K562 (cell line): ENCODE measurements around the gene EFNA1. TPM values are rescaled to one million over a fixed set of nuclear protein-coding genes. Genes with fewer than 3 reads are reported as not detected.

Experiments used
- ATAC-seq: fragments of 200-7000 bp; cut with Tn5 transposase; 3 replicates; pipeline ENCODE4 v1.9.1; 2020; ENCODE audit warnings: moderate library complexity
- BruUV-seq: library from RNA; stranded (reverse); fragments of 400-500 nt; replicated peaks from 2 replicates; lab custom pipeline; 2021; lab: Mats Ljungman, UMichigan
- CTCF ChIA-PET: fragments of 300-600 bp; formaldehyde crosslinking; extraction: SDS; loops from one replicate; lab custom pipeline; 2021; ENCODE audit warnings: low intra/inter-chr PET ratio; lab: Yijun Ruan, JAX
- POLR2A ChIA-PET: fragments of 300-600, 350-650 bp; sonication (Branson Sonifier 250); formaldehyde crosslinking; extraction: SDS; loops from one replicate; lab custom pipeline; 2021; ENCODE audit warnings: antibody characterized with exemption, inconsistent platforms; lab: Yijun Ruan, JAX
- DNase-seq, 4 experiments: peaks; one replicate each; pipeline versions ENCODE4 v3.0.0 to v3.0.0-alpha.2; 2011 to 2018; ENCODE audit warnings: low spot score in 3 of 4, mixed read lengths in 3 of 4; ENCODE audit errors: extremely low read depth in 1 of 4
- FAIRE-seq: peaks from 2 replicates; lab custom pipeline; 2011; peaks lifted over from hg19 to GRCh38; lab: Jason Lieb, UNC
- H2AFZ ChIP-seq: 2 replicates; pipeline ENCODE4 v1.6.0; 2011; ENCODE audit warnings: low read depth, low read length, control low read depth, inconsistent platforms
- H3K27ac ChIP-seq: fragments of 200-600 bp; 3 replicates; pipeline ENCODE4 v1.8.0; 2011; ENCODE audit warnings: low read depth, mild to moderate bottlenecking, control low read depth, inconsistent platforms, low read length, moderate library complexity, mixed read lengths; ENCODE audit errors: extremely low read depth
- H3K27me3 ChIP-seq, 2 experiments: fragments of 300-600 bp in 1 of 2; 2 replicates in 1 of 2; 3 replicates in 1 of 2; pipeline versions ENCODE4 v1.6.0 to v1.8.0; 2011; ENCODE audit warnings: inconsistent platforms in 2 of 2, low read length in 2 of 2, mild to moderate bottlenecking in 1 of 2, mixed read lengths in 1 of 2, moderate library complexity in 1 of 2; ENCODE audit not compliant: control insufficient read depth in 2 of 2, insufficient read depth in 2 of 2
- H3K36me3 ChIP-seq: fragments of 300-600 bp; 3 replicates; pipeline ENCODE4 v1.8.0; 2011; ENCODE audit warnings: mild to moderate bottlenecking, low read length, inconsistent platforms; ENCODE audit not compliant: control insufficient read depth, insufficient read depth
- H3K4me1 ChIP-seq, 2 experiments: fragments of 200-600 bp in 1 of 2; replicated peaks in 1 of 2; 2 replicates in 1 of 2; 3 replicates in 1 of 2; pipeline versions ENCODE4 v1.5.1 to v1.8.0; 2011; ENCODE audit warnings: inconsistent platforms in 2 of 2, low read length in 2 of 2, mild to moderate bottlenecking in 1 of 2, mixed read lengths in 1 of 2, moderate library complexity in 1 of 2; ENCODE audit not compliant: control insufficient read depth in 2 of 2, insufficient read depth in 2 of 2
- H3K4me2 ChIP-seq: 2 replicates; pipeline ENCODE4 v1.6.1; 2011; ENCODE audit warnings: low read length, control low read depth, inconsistent platforms, mixed read lengths; ENCODE audit not compliant: insufficient read depth
- H3K4me3 ChIP-seq: fragments of 200-600 bp; sonication (generic), shearing (Covaris generic); 2 replicates; pipeline ENCODE4 v1.5.1; 2016; ENCODE audit warnings: control low read depth, inconsistent platforms
- H3K79me2 ChIP-seq: fragments of 200-600 bp; 3 replicates; pipeline ENCODE4 v1.8.0; 2011; ENCODE audit warnings: low read length, inconsistent platforms; ENCODE audit not compliant: control insufficient read depth, insufficient read depth
- H3K9ac ChIP-seq, 2 experiments: 2 replicates each; pipeline versions ENCODE4 v1.6.0 to v1.6.1; 2011; ENCODE audit warnings: low read depth in 2 of 2, low read length in 2 of 2, control low read depth in 1 of 2, inconsistent platforms in 1 of 2, mild to moderate bottlenecking in 1 of 2, mixed read lengths in 1 of 2; ENCODE audit not compliant: insufficient read depth in 1 of 2
- H3K9me1 ChIP-seq: one replicate; pipeline ENCODE4 v1.6.0; 2011; ENCODE audit warnings: inconsistent platforms, mild to moderate bottlenecking, low read length, moderate library complexity; ENCODE audit not compliant: control insufficient read depth, insufficient read depth
- H3K9me3 ChIP-seq: replicated peaks from 2 replicates; pipeline ENCODE4 v1.5.1; 2011; ENCODE audit warnings: low read depth, low read length, inconsistent platforms; ENCODE audit not compliant: control insufficient read depth, insufficient read depth
- H4K20me1 ChIP-seq: replicated peaks from 2 replicates; pipeline ENCODE4 v1.6.1; 2011; ENCODE audit warnings: low read length, inconsistent platforms, mixed read lengths; ENCODE audit not compliant: control insufficient read depth, insufficient read depth
- ARID1B ChIP-seq: fragments of 450-650 bp; IDR thresholded peaks from 2 replicates; pipeline ENCODE4 v1.6.1; 2016; ENCODE audit warnings: antibody characterized with exemption, mild to moderate bottlenecking, inconsistent platforms
- CBFA2T3 ChIP-seq: fragments of 450-650 bp; IDR thresholded peaks from 2 replicates; pipeline ENCODE4 v1.6.1; 2017
- DPF2 ChIP-seq: fragments of 450-650 bp; IDR thresholded peaks from 2 replicates; pipeline ENCODE4 v1.6.1; 2016
- E2F8 ChIP-seq: fragments of 450-650 bp; IDR thresholded peaks from 2 replicates; pipeline ENCODE4 v1.7.1; 2018; ENCODE audit warnings: mild to moderate bottlenecking, low read depth; ENCODE audit not compliant: partially characterized antibody
- GTF2A2 ChIP-seq: IDR thresholded peaks from 2 replicates; pipeline ENCODE4 v1.6.1; 2016; ENCODE audit warnings: mild to moderate bottlenecking, missing genetic modification characterization, missing compliant biosample characterization
- HDAC8 ChIP-seq: fragments of 450-650 bp; IDR thresholded peaks from 2 replicates; pipeline ENCODE4 v1.6.1; 2016; ENCODE audit warnings: mild to moderate bottlenecking, missing genetic modification characterization, moderate library complexity, missing compliant biosample characterization
- MED1 ChIP-seq: sonication (generic); formaldehyde crosslinking; IDR thresholded peaks from 2 replicates; pipeline ENCODE4 v1.8.1; 2023; ENCODE audit warnings: missing genetic modification reagents, borderline replicate concordance
- MTA3 ChIP-seq: fragments of 450-650 bp; formaldehyde crosslinking; IDR thresholded peaks from 2 replicates; pipeline ENCODE4 v1.6.1; 2017; ENCODE audit warnings: mild to moderate bottlenecking, borderline replicate concordance
- NR3C1 ChIP-seq: sonication (generic); formaldehyde crosslinking; IDR thresholded peaks from 2 replicates; pipeline ENCODE4 v1.8.1; 2022; ENCODE audit warnings: missing genetic modification reagents
- POLR2A ChIP-seq: fragments of 450-650 bp; conservative IDR thresholded peaks from 2 replicates; pipeline ENCODE4 v1.6.1; 2016
- SIX5 ChIP-seq, 2 experiments: IDR thresholded peaks; 2 replicates each; pipeline ENCODE4 v1.6.1; 2011; ENCODE audit warnings: low read length in 2 of 2, borderline replicate concordance in 1 of 2, low read depth in 1 of 2, mild to moderate bottlenecking in 1 of 2, moderate library complexity in 1 of 2; ENCODE audit not compliant: insufficient read depth in 1 of 2
- SMARCA4 ChIP-seq: fragments of 450-650 bp; IDR thresholded peaks from 2 replicates; pipeline ENCODE4 v1.6.1; 2016
- SMARCE1 ChIP-seq: fragments of 450-650 bp; IDR thresholded peaks from 2 replicates; pipeline ENCODE4 v1.7.1; 2016; ENCODE audit warnings: mild to moderate bottlenecking
- TAL1 ChIP-seq: fragments of 450-650 bp; IDR thresholded peaks from 2 replicates; pipeline ENCODE4 v1.6.1; 2016; ENCODE audit warnings: mild to moderate bottlenecking
- TCF3 ChIP-seq: sonication (generic); formaldehyde crosslinking; IDR thresholded peaks from 2 replicates; pipeline ENCODE4 v1.4.0; 2020; ENCODE audit warnings: mild to moderate bottlenecking, missing genetic modification reagents
- VEZF1 ChIP-seq: fragments of 200-800 bp; sonication (Bioruptor generic); IDR thresholded peaks from 2 replicates; pipeline ENCODE4 v1.6.1; 2017; ENCODE audit warnings: missing genetic modification characterization, missing compliant biosample characterization
- ZBTB7A ChIP-seq: IDR thresholded peaks from 2 replicates; pipeline ENCODE4 v1.6.1; 2011; ENCODE audit warnings: low read depth, mild to moderate bottlenecking, low read length, moderate library complexity, borderline replicate concordance; ENCODE audit not compliant: control insufficient read depth
- ZNF589 ChIP-seq: fragments of 200-800 bp; sonication (Bioruptor generic); IDR thresholded peaks from 2 replicates; pipeline ENCODE4 v1.6.1; 2016; ENCODE audit warnings: low read depth, missing genetic modification characterization, missing compliant biosample characterization
- ZZZ3 ChIP-seq: fragments of 450-650 bp; IDR thresholded peaks from 2 replicates; pipeline ENCODE4 v1.6.1; 2016; ENCODE audit warnings: antibody characterized with exemption, mild to moderate bottlenecking, moderate library complexity
- WGBS: fragments of 100-300 bp; shearing (Covaris generic); methylation state at CpG from one replicate; pipeline ENCODE4 v1.1.6; 2016; ENCODE audit warnings: low coverage, mixed read lengths; ENCODE audit not compliant: insufficient coverage; ENCODE audit errors: missing lambda C conversion rate; 5-methylcytosine and 5-hydroxymethylcytosine counted together
- in situ Hi-C: fragments of 300-500 bp; cut with MboI; formaldehyde crosslinking; loops from 4 replicates; pipeline ENCODE4 v1.15.0; 2018; ENCODE audit warnings: inconsistent platforms, mixed read lengths
- intact Hi-C: fragments of 100-400 bp; cut with micrococcal nuclease; formaldehyde crosslinking; loops from 2 replicates; pipeline ENCODE4 v1.14.2; 2022
- polyA plus RNA-seq, 8 experiments: library from polyadenylated mRNA; depleted of rRNA in 4 of 8; stranded (reverse) in 5 of 8; unstranded in 3 of 8; fragments of >200 nt; fragmentation: Nextera tagmentation in 2 of 8; fragmentation: Illumina TruSeq in 1 of 8; extraction: Ambion mirVana in 2 of 8; extraction: Trizol in 1 of 8; gene quantifications; 2 replicates each; pipeline versions ENCODE4 v1.2.1 to v1.2.3, GENCODE V29; 2011 to 2014; ENCODE audit warnings: inconsistent platforms in 1 of 8, missing spikeins in 1 of 8
- total RNA-seq, 7 experiments: library from RNA; depleted of rRNA in 6 of 7; stranded (reverse); fragments of >200 nt in 6 of 7; fragmentation: Illumina TruSeq in 2 of 7; extraction: Trizol in 2 of 7; gene quantifications; 2 replicates each; pipeline versions ENCODE4 v1.2.1 to v1.2.3, GENCODE V29; 2011 to 2021; ENCODE audit warnings: low replicate concordance in 1 of 7

The EFNA1 gene
- total and polyA plus RNA-seq, 9 of the 15 experiments (the other 6 are each of a cell fraction or from before 2014, with no cell fraction given): 2.1 to 9.3 (median 3.0) TPM

GRCh38 chr1:155130272-155131006 lies 2.8 kb downstream of the EFNA1 start:
- H3K4me1 ChIP-seq: peaks cover 57 to 70% of the 10 kb centered on the region in 2 experiments
- TF ChIP-seq POLR2A: no peak
- TF ChIP-seq CBFA2T3: peak; percentile 45
- TF ChIP-seq DPF2: peak; percentile 41; the same call in 1 of the 2 replicates
- TF ChIP-seq ZBTB7A: peak; percentile 38; the same call in 1 of the 2 replicates
- peak; percentile 70 for TF ChIP-seq ARID1B
- no peak for TF ChIP-seq NR3C1 (CRISPR knock-in tag)
- TF ChIP-seq ZNF589 (CRISPR knock-in tag): no peak
- 0 out of 2 replicates have a peak, but pooled peaks have one; percentile 14 for TF ChIP-seq TCF3
- TF ChIP-seq TAL1: peak; percentile 26; the same call in 1 of the 2 replicates
- TF ChIP-seq E2F8: no peak
- TF ChIP-seq VEZF1 (CRISPR knock-in tag): peak; percentile 24; the same call in 1 of the 2 replicates
- no peak for TF ChIP-seq SIX5 (IDR thresholded peaks at IDR 0.05; ENCODE audit: borderline replicate concordance in 1 of 2, insufficient read depth in 1 of 2, low read depth in 1 of 2, low read length in 2 of 2)
- TF ChIP-seq HDAC8 (tag): no peak
- 0 out of 2 replicates have a peak, but pooled peaks have one; percentile 28 for TF ChIP-seq SMARCE1
- peak; percentile 18; the same call in 1 of the 2 replicates for TF ChIP-seq SMARCA4
- TF ChIP-seq GTF2A2 (tag): no peak
- TF ChIP-seq MTA3: 0 out of 2 replicates have a peak, but pooled peaks have one; percentile 10
- TF ChIP-seq ZZZ3: no peak
- TF ChIP-seq MED1: no peak

More at GRCh38 chr1:155130272-155131006, 2.8 kb downstream of the EFNA1 start:
- in situ Hi-C loops (no loop called here), intact Hi-C loops (no loop called here)
- no peak for FAIRE-seq
- Histone ChIP-seq H3K4me3 (no peak overlapping the region), H3K27me3 (no peaks in the 10 kb centered on the region), H3K9me1 (no peaks in the 10 kb centered on the region), H2AFZ (peak overlapping the region; percentile 20; the same call in 1 of the 2 replicates), H3K9ac (peak overlapping the region; percentile 4 to 86; a peak in 3 of 4 replicates), H3K4me2 (0 out of 2 replicates have a peak overlapping the region, but pooled peaks have one; percentile 16), H3K79me2 (peaks cover 11% of the 10 kb centered on the region), H3K27ac (peak overlapping the region; percentile 29; the same call in 1 of the 3 replicates), H4K20me1 (no peaks in the 10 kb centered on the region), H3K36me3 (peaks cover 21% of the 10 kb centered on the region), H3K9me3 (no peaks in the 10 kb centered on the region)
- DNase-seq: peak in 2 of 4 experiments; percentile 1 to 57
- POLR2A ChIA-PET: interaction anchor here (0.5 to 1.0 kb wide), 4 partner anchors 8 to 36 kb away, joined by 3 to 5 read pairs (median 4); no protein-coding TSS in a partner anchor
- CTCF ChIA-PET: no interaction called here
- 26% methylated on average over 4 of the region's 6 CpGs for WGBS
- ATAC-seq: no peak
- BruUV-seq: no TSS peak
